Ovary (tissue), 3 donors: ENCODE results near the gene LTB4R.

Experiments used
- CTCF ChIP-seq, 3 donors: fragments of 450-650 bp in 2 of 3; fragments of 200-600 bp in 1 of 3; IDR thresholded peaks; one replicate each; pipeline versions ENCODE4 v1.5.1 to v1.8.0; 2016 to 2022; ENCODE audit warnings: antibody characterized with exemption in 3 of 3, mild to moderate bottlenecking in 1 of 3
- EP300 ChIP-seq: sonication (generic); formaldehyde crosslinking; IDR thresholded peaks from one replicate; pipeline ENCODE4 v1.6.1; 2017; ENCODE audit warnings: antibody characterized with exemption
- POLR2A ChIP-seq: fragments of 450-650 bp; IDR thresholded peaks from one replicate; pipeline ENCODE4 v1.6.1; 2017; ENCODE audit warnings: antibody characterized with exemption, mild to moderate bottlenecking, moderate library complexity
- donor health status: DM: no; HTN: no; CAD: no.

- no peak for TF ChIP-seq POLR2A
- TF ChIP-seq CTCF (IDR thresholded peaks at IDR 0.05) = peak; percentile 62 to 78 (median 65)
- TF ChIP-seq EP300 = no peak
Observed at GRCh38 chr14:24307575-24308341, 3.5 kb upstream of the LTB4R start, which contains the start of gene CIDEB.
